WTC11 (cell line): ENCODE data around the gene ARPC2. TPM values are rescaled to one million over a fixed set of nuclear protein-coding genes. Genes with fewer than 3 reads are reported as not detected.

Source experiments
- ATAC-seq: fragments of 200-7000 bp; cut with Tn5 transposase; 2 replicates; pipeline ENCODE4 v1.10.0; 2021; ENCODE audit warnings: mild to moderate bottlenecking, moderate library complexity
- CTCF ChIA-PET: fragments of 300-600 bp; sonication (Branson Sonifier 250); formaldehyde crosslinking; loops from one replicate; lab custom pipeline; 2021; ENCODE audit warnings: antibody characterized with exemption; lab: Charles Lee
- POLR2A ChIA-PET: fragments of 350-600 bp; sonication (Branson Sonifier 250); formaldehyde crosslinking; loops from one replicate; lab custom pipeline; 2021; ENCODE audit warnings: antibody characterized with exemption; lab: Charles Lee
- DNase-seq: peaks from one replicate; pipeline ENCODE4 v3.0.0; 2021; ENCODE audit warnings: low spot score
- H3K27ac Mint-ChIP-seq: 2 replicates; pipeline ENCODE4 v1.8.0; 2021; ENCODE audit warnings: mixed read lengths
- H3K27me3 Mint-ChIP-seq: 2 replicates; pipeline ENCODE4 v1.8.0; 2021; ENCODE audit warnings: low read depth, mild to moderate bottlenecking, moderate library complexity, mixed read lengths
- H3K36me3 Mint-ChIP-seq: 2 replicates; pipeline ENCODE4 v1.8.0; 2021; ENCODE audit warnings: mixed read lengths
- H3K4me1 Mint-ChIP-seq: 2 replicates; pipeline ENCODE4 v1.8.0; 2022; ENCODE audit warnings: mixed read lengths
- H3K4me3 Mint-ChIP-seq: 2 replicates; pipeline ENCODE4 v1.8.0; 2021; ENCODE audit warnings: mild to moderate bottlenecking, moderate library complexity, mixed read lengths
- H3K9me3 Mint-ChIP-seq: 2 replicates; pipeline ENCODE4 v1.8.0; 2021; ENCODE audit warnings: mixed read lengths
- ATF6 ChIP-seq: sonication (generic); formaldehyde crosslinking; IDR thresholded peaks from 2 replicates; pipeline ENCODE4 v1.8.1; 2023; ENCODE audit warnings: mild to moderate bottlenecking, missing genetic modification reagents
- CBFB ChIP-seq: sonication (generic); formaldehyde crosslinking; IDR thresholded peaks from 2 replicates; pipeline ENCODE4 v1.8.1; 2022; ENCODE audit warnings: mild to moderate bottlenecking, low read depth, missing genetic modification reagents
- CDX4 ChIP-seq: fragments of 250-450 bp; sonication (Bioruptor Pico); IDR thresholded peaks from 2 replicates; pipeline ENCODE4 v1.9.0; 2021; ENCODE audit warnings: moderate library complexity, mild to moderate bottlenecking, inconsistent platforms, borderline replicate concordance
- CREM ChIP-seq: sonication (generic); formaldehyde crosslinking; IDR thresholded peaks from 2 replicates; pipeline ENCODE4 v1.8.1; 2022; ENCODE audit warnings: mild to moderate bottlenecking, missing genetic modification reagents, moderate library complexity
- E2F4 ChIP-seq: sonication (generic); formaldehyde crosslinking; IDR thresholded peaks from 2 replicates; pipeline ENCODE4 v1.8.1; 2022; ENCODE audit warnings: low read depth, mild to moderate bottlenecking, moderate library complexity, missing genetic modification reagents, borderline replicate concordance
- ERG ChIP-seq: fragments of 250-450 bp; sonication (Bioruptor Pico); IDR thresholded peaks from 2 replicates; pipeline ENCODE4 v1.8.0; 2021; ENCODE audit warnings: mild to moderate bottlenecking
- FOXK1 ChIP-seq: sonication (generic); formaldehyde crosslinking; IDR thresholded peaks from 2 replicates; pipeline ENCODE4 v1.8.0; 2022; ENCODE audit warnings: mild to moderate bottlenecking, moderate library complexity, missing genetic modification reagents
- FOXP1 ChIP-seq: sonication (generic); formaldehyde crosslinking; IDR thresholded peaks from 2 replicates; pipeline ENCODE4 v1.8.0; 2022; ENCODE audit warnings: missing genetic modification reagents, mild to moderate bottlenecking, moderate library complexity, borderline replicate concordance
- GTF2I ChIP-seq: fragments of 250-450 bp; sonication (Bioruptor Pico); conservative IDR thresholded peaks from 2 replicates; pipeline ENCODE4 v1.4.0; 2021; ENCODE audit warnings: mild to moderate bottlenecking
- IRF2 ChIP-seq: sonication (generic); formaldehyde crosslinking; IDR thresholded peaks from 2 replicates; pipeline ENCODE4 v1.8.0; 2022; ENCODE audit warnings: low read depth, missing genetic modification reagents, borderline replicate concordance
- JUN ChIP-seq: sonication (generic); formaldehyde crosslinking; IDR thresholded peaks from 2 replicates; pipeline ENCODE4 v1.8.0; 2023; ENCODE audit warnings: mild to moderate bottlenecking, missing genetic modification reagents
- MYBL2 ChIP-seq: sonication (generic); formaldehyde crosslinking; IDR thresholded peaks from 2 replicates; pipeline ENCODE4 v1.8.1; 2023; ENCODE audit warnings: mild to moderate bottlenecking, moderate library complexity, missing genetic modification reagents
- SMAD3 ChIP-seq: sonication (generic); formaldehyde crosslinking; IDR thresholded peaks from 2 replicates; pipeline ENCODE4 v1.8.0; 2022; ENCODE audit warnings: missing genetic modification reagents, mild to moderate bottlenecking, borderline replicate concordance
- ZNF423 ChIP-seq: fragments of 250-450 bp; sonication (Bioruptor Pico); IDR thresholded peaks from 2 replicates; pipeline ENCODE4 v2.1.2; 2022; ENCODE audit warnings: mild to moderate bottlenecking, moderate library complexity
- ZNF532 ChIP-seq: fragments of 250-450 bp; sonication (Bioruptor Pico); IDR thresholded peaks from 2 replicates; pipeline ENCODE4 v1.9.0; 2021; ENCODE audit warnings: mild to moderate bottlenecking, borderline replicate concordance
- total RNA-seq: library from RNA; stranded (reverse); gene quantifications from 3 replicates; pipeline ENCODE4 v1.2.3, GENCODE V29; 2021

ARPC2 gene
- total RNA-seq, 1 experiment from 2014 or later = 184 TPM

- Mint-ChIP-seq H3K36me3 (no peaks in the 10 kb centered on the region), H3K27ac (no peak overlapping the region), H3K9me3 (no peaks in the 10 kb centered on the region), H3K4me1 (peaks cover 43% of the 10 kb centered on the region), H3K27me3 (peaks cover 4% of the 10 kb centered on the region; the same call in 1 of the 2 replicates), H3K4me3 (no peak overlapping the region)
- ChIA-PET CTCF (interaction anchor here (0.7 to 3.6 kb wide), 4 partner anchors 12 to 101 kb away, joined by 4 to 17 read pairs (median 12); partner anchors contain the start of gene CATIP), POLR2A (interaction anchor here (1.0 kb wide), 1 partner anchor 130 kb away, joined by 3 read pairs; no protein-coding TSS in a partner anchor)
- ATAC-seq = no peak
- TF ChIP-seq ZNF532 (no peak), ZNF423 (CRISPR knock-in tag) (no peak), GTF2I (CRISPR knock-in tag) (no peak), SMAD3 (CRISPR knock-in tag) (no peak), MYBL2 (no peak), JUN (CRISPR knock-in tag) (no peak), FOXK1 (CRISPR knock-in tag) (no peak), ERG (no peak), CBFB (CRISPR knock-in tag) (no peak), ATF6 (CRISPR knock-in tag) (no peak)
- DNase-seq = no peak
Observed at GRCh38 chr2:218295029-218295428, 78.0 kb downstream of the ARPC2 start.

GRCh38 chr2:218296200-218296599 is 79.2 kb downstream of the ARPC2 start:
- Mint-ChIP-seq H3K4me1 (peaks cover 36% of the 10 kb centered on the region), H3K27ac (no peak overlapping the region)
- TF ChIP-seq FOXP1 (CRISPR knock-in tag) (no peak), CDX4 (CRISPR knock-in tag) (no peak), IRF2 (CRISPR knock-in tag) (no peak), E2F4 (CRISPR knock-in tag) (no peak), CREM (CRISPR knock-in tag) (no peak)
- TF ChIP-seq, all 79 proteins: peak for 0
- CTCF ChIA-PET = interaction anchor here (0.8 to 3.6 kb wide), 4 partner anchors 61 to 100 kb away, joined by 3 to 17 read pairs (median 10); partner anchors contain the start of gene CATIP
- Mint-ChIP-seq H3K9me3 (no peaks in the 10 kb centered on the region), H3K4me3 (no peak overlapping the region), H3K36me3 (no peaks in the 10 kb centered on the region), H3K27me3 (peaks cover 4% of the 10 kb centered on the region; the same call in 1 of the 2 replicates)
- no peak for DNase-seq
- ATAC-seq = no peak
- POLR2A ChIA-PET = interaction anchor here (1.2 kb wide), 1 partner anchor 26 kb away, joined by 3 read pairs; the partner anchor contains the start of genes AAMP and PNKD
